Gastrocnemius medialis (tissue), 4 donors: ENCODE data around the gene FAM227B.

Experiments used
- POLR2A ChIP-seq, 2 donors: fragments of 450-650 bp; IDR thresholded peaks; one replicate each; pipeline ENCODE4 v1.6.1; 2017; ENCODE audit warnings: antibody characterized with exemption in 2 of 2, mild to moderate bottlenecking in 2 of 2, moderate library complexity in 2 of 2
- TF ChIP-seq, protein P1 (sequence below), 5 experiments: fragments of 450-650 bp in 3 of 5; fragments of 200-600 bp in 2 of 5; sonication (generic) in 2 of 5; IDR thresholded peaks in 4 of 5; conservative IDR thresholded peaks in 1 of 5; 1 replicate in 4 of 5; 2 replicates in 1 of 5; pipeline ENCODE4 v1.5.1; 2016 to 2019; ENCODE audit warnings: antibody characterized with exemption in 5 of 5, mild to moderate bottlenecking in 3 of 5, moderate library complexity in 3 of 5

GRCh38 chr15:49428409-49429095 lies 192.1 kb downstream of the FAM227B start:
- no peak for TF ChIP-seq POLR2A (IDR thresholded peaks at IDR 0.05)
- TF ChIP-seq, protein P1, sequence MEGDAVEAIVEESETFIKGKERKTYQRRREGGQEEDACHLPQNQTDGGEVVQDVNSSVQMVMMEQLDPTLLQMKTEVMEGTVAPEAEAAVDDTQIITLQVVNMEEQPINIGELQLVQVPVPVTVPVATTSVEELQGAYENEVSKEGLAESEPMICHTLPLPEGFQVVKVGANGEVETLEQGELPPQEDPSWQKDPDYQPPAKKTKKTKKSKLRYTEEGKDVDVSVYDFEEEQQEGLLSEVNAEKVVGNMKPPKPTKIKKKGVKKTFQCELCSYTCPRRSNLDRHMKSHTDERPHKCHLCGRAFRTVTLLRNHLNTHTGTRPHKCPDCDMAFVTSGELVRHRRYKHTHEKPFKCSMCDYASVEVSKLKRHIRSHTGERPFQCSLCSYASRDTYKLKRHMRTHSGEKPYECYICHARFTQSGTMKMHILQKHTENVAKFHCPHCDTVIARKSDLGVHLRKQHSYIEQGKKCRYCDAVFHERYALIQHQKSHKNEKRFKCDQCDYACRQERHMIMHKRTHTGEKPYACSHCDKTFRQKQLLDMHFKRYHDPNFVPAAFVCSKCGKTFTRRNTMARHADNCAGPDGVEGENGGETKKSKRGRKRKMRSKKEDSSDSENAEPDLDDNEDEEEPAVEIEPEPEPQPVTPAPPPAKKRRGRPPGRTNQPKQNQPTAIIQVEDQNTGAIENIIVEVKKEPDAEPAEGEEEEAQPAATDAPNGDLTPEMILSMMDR (IDR thresholded peaks at IDR 0.05 in 4 of 5, conservative IDR thresholded peaks at IDR 0.05 in 1 of 5): no peak
